C4-2B (cell line): ENCODE results near the gene TES.

Source experiments
- CTCF ChIP-seq: fragments of 450-650 bp; conservative IDR thresholded peaks from 2 replicates; pipeline ENCODE4 v1.5.1; 2017; ENCODE audit warnings: mild to moderate bottlenecking
- ZFX ChIP-seq: fragments of 450-650 bp; IDR thresholded peaks from 2 replicates; pipeline ENCODE4 v1.6.1; 2017

- TF ChIP-seq CTCF (no peak), ZFX (no peak)
Measured at GRCh38 chr7:116197360-116197759, 13.0 kb upstream of the TES start.
